Parathyroid adenoma (tissue), 2 donors: ENCODE measurements around the gene YARS2.
"Not testable (repeated sequence)": the region's sequence is repeated elsewhere in the genome, so short reads cannot be mapped to it uniquely, and the experiment has no call there.

Experiments
- H2AFZ ChIP-seq: fragments of 300-600 bp; sonication (generic); one replicate; pipeline ENCODE4 v1.7.0; 2017; ENCODE audit warnings: antibody characterized with exemption, mild to moderate bottlenecking
- H3K27ac ChIP-seq: fragments of 300-600 bp; sonication (generic); one replicate; pipeline ENCODE4 v1.7.0; 2017
- H3K27me3 ChIP-seq: fragments of 300-600 bp; sonication (generic); one replicate; pipeline ENCODE4 v1.7.0; 2017; ENCODE audit warnings: low read length; ENCODE audit not compliant: control insufficient read depth, insufficient read depth
- H3K36me3 ChIP-seq: fragments of 300-600 bp; sonication (generic); one replicate; pipeline ENCODE4 v1.7.0; 2017; ENCODE audit warnings: low read length; ENCODE audit not compliant: control insufficient read depth, insufficient read depth
- H3K4me1 ChIP-seq: fragments of 300-600 bp; sonication (generic); one replicate; pipeline ENCODE4 v1.7.0; 2017; ENCODE audit warnings: control low read depth
- H3K4me2 ChIP-seq: fragments of 300-600 bp; sonication (generic); one replicate; pipeline ENCODE4 v1.7.0; 2017; ENCODE audit warnings: low read length
- H3K4me3 ChIP-seq: fragments of 300-600 bp; sonication (generic); one replicate; pipeline ENCODE4 v1.7.0; 2017; ENCODE audit warnings: low read depth, low read length
- H3K79me2 ChIP-seq: fragments of 300-600 bp; sonication (generic); one replicate; pipeline ENCODE4 v1.7.0; 2017; ENCODE audit warnings: control low read depth
- H3K9ac ChIP-seq: fragments of 300-600 bp; sonication (generic); one replicate; pipeline ENCODE4 v1.7.0; 2017; ENCODE audit warnings: mild to moderate bottlenecking
- H3K9me3 ChIP-seq: fragments of 300-600 bp; sonication (generic); one replicate; pipeline ENCODE4 v1.7.0; 2017; ENCODE audit warnings: low read length; ENCODE audit not compliant: control insufficient read depth
- CTCF ChIP-seq: fragments of 300-600 bp; sonication (generic); IDR thresholded peaks from one replicate; pipeline ENCODE4 v1.7.0; 2017; ENCODE audit warnings: antibody characterized with exemption, mild to moderate bottlenecking
- donor health status: primary hyperparathyroidism.

The YARS2 gene

GRCh38 chr12:32727237-32727636 lies 28.5 kb downstream of the YARS2 start:
- Histone ChIP-seq H3K9ac (no peak overlapping the region), H3K27me3 (no peaks in the 10 kb centered on the region), H2AFZ (no peak overlapping the region), H3K79me2 (no peaks in the 10 kb centered on the region), H3K9me3 (no peaks in the 10 kb centered on the region), H3K4me2 (no peak overlapping the region), H3K27ac (no peak overlapping the region), H3K4me3 (no peak overlapping the region), H3K36me3 (no peaks in the 10 kb centered on the region), H3K4me1 (no peaks in the 10 kb centered on the region)
- TF ChIP-seq CTCF, result no peak

GRCh38 chr12:32726286-32726685 lies 29.4 kb downstream of the YARS2 start:
- Histone ChIP-seq H3K9me3 (no peaks in the 10 kb centered on the region), H2AFZ (no peak overlapping the region), H3K9ac (no peak overlapping the region), H3K27me3 (no peaks in the 10 kb centered on the region), H3K4me3 (no peak overlapping the region), H3K4me2 (no peak overlapping the region), H3K27ac (no peak overlapping the region), H3K79me2 (no peaks in the 10 kb centered on the region), H3K36me3 (no peaks in the 10 kb centered on the region), H3K4me1 (no peaks in the 10 kb centered on the region)
- TF ChIP-seq CTCF, result no peak

- not testable (repeated sequence) for H3K9me3 ChIP-seq, H3K27ac ChIP-seq, H3K4me2 ChIP-seq, H3K27me3 ChIP-seq, H3K36me3 ChIP-seq, H3K4me3 ChIP-seq, H3K79me2 ChIP-seq, H2AFZ ChIP-seq, H3K4me1 ChIP-seq, H3K9ac ChIP-seq
Observed at GRCh38 chr12:32725308-32725707, 30.4 kb downstream of the YARS2 start.

- no peak overlapping the region for H3K4me2 ChIP-seq
- H3K4me1 ChIP-seq, result no peaks in the 10 kb centered on the region
- no peaks in the 10 kb centered on the region for H3K79me2 ChIP-seq
- H2AFZ ChIP-seq, result no peak overlapping the region
- H3K9me3 ChIP-seq, result no peaks in the 10 kb centered on the region
- no peak overlapping the region for H3K9ac ChIP-seq
- H3K27me3 ChIP-seq, result no peaks in the 10 kb centered on the region
- TF ChIP-seq CTCF, result no peak
- no peak overlapping the region for H3K4me3 ChIP-seq
- H3K27ac ChIP-seq, result no peak overlapping the region
- no peaks in the 10 kb centered on the region for H3K36me3 ChIP-seq
Observed at GRCh38 chr12:32718926-32719325, 36.8 kb downstream of the YARS2 start.

GRCh38 chr12:32714772-32715171 lies 40.9 kb downstream of the YARS2 start:
- no peak overlapping the region for H2AFZ ChIP-seq
- H3K27ac ChIP-seq, result no peak overlapping the region
- no peaks in the 10 kb centered on the region for H3K9me3 ChIP-seq
- H3K36me3 ChIP-seq, result no peaks in the 10 kb centered on the region
- H3K27me3 ChIP-seq, result no peaks in the 10 kb centered on the region
- no peaks in the 10 kb centered on the region for H3K79me2 ChIP-seq
- no peak overlapping the region for H3K9ac ChIP-seq
- no peaks in the 10 kb centered on the region for H3K4me1 ChIP-seq
- H3K4me2 ChIP-seq, result no peak overlapping the region
- no peak for TF ChIP-seq CTCF
- no peak overlapping the region for H3K4me3 ChIP-seq
